Measurements from ENCODE around the gene EXOC3L2. TPM values are rescaled to one million over a fixed set of nuclear protein-coding genes. Genes with fewer than 3 reads are reported as not detected.
"Not testable (repeated sequence)": the region's sequence is repeated elsewhere in the genome, so short reads cannot be mapped to it uniquely, and the experiment has no call there.

Gene EXOC3L2
- total RNA-seq = 1 to 10 TPM; 2.9 to 3.6 TPM
- long read RNA-seq, donor 1, partial matches to known transcripts = 3 of 4 reads
- long read RNA-seq, donor 1, other reads (novel, unspliced or antisense) = 1 of 4 reads
- long read RNA-seq, donor 2, partial matches to known transcripts = 0 of 1 reads
- long read RNA-seq, donor 2, other reads (novel, unspliced or antisense) = 1 of 1 reads

DNA sequence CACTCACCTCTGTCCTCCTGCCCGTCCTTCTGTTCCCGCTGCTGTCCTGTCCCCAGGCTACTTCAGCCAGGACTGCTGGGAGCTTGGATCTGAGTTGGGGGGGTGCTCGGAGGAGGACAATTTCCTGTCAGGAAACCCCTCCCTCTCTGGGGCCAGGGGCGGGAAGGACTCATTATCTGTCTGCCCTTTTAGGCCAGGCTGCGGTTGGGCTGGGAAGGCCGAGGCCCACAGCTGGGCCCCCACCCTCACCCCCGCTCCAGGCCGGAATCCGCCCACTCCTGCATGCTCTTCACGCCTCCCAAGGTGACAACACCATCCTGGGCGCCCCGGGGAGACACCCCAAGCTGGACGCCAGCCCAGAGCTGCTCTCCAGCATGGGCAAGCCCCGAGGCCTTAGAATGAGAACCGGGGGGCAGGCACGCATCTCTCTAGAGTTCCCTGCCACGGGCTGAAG is at the start of gene EXOC3L2:
TSS of gene EXOC3L2 (minus strand) at position 74 of the 454 bp plus-strand sequence. CDS start 6,362 bp downstream, outside the sequence.
- intact Hi-C loops (cut with DNase I) = no loop called here
- no peak for DNase-seq (ENCODE audit: low spot score)

- no peak for DNase-seq (ENCODE audit: low spot score)
- intact Hi-C loops (cut with DNase I) = no loop called here
Measured at GRCh38 chr19:45294291-45295029, 49.3 kb upstream of the EXOC3L2 start.

- intact Hi-C loops (cut with DNase I) = no loop called here
- no peak for DNase-seq (ENCODE audit: low spot score)
Measured at GRCh38 chr19:45293682-45294081, 48.5 kb upstream of the EXOC3L2 start.

GRCh38 chr19:45291834-45292233 is 46.6 kb upstream of the EXOC3L2 start:
- intact Hi-C loops (cut with DNase I) = no loop called here
- no peak for DNase-seq (ENCODE audit: low spot score)

- DNase-seq (ENCODE audit: low spot score) = no peak
- intact Hi-C loops (cut with DNase I) = no loop called here
Measured at GRCh38 chr19:45290381-45290931, 45.2 kb upstream of the EXOC3L2 start.

DNA sequence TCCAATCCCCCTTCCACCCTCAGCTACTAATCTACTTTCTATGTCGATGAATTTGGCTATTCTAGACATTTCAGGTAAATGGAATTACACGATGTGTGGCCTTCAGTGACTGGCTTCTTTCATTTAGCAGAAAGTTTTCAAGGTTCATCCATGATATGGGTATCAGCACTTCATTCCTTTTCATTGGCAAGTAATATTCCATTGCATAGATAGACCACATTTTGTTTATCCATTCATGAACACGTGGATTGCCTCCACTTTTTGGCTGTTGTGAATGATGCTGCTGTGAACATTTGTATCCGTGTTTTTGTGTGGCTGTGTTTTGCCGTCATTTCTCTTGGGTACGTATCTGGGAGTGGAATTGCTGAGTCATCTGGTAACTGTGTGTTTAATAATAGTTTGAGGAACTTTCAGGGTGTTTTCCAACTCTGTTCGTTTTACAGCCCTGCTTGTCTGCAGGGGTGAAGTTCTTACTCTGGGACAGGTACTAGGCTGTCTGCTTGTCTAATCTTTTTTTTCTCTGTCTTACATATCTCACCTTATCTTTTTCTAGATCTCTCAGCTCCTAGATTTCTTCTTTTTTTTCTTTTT is 38.3 kb upstream of the EXOC3L2 start:
- DNase-seq (ENCODE audit: low spot score) = no peak
- intact Hi-C loops (cut with DNase I) = no loop called here

- DNase-seq (ENCODE audit: low spot score) = no peak
- intact Hi-C loops (cut with DNase I) = no loop called here
Measured at GRCh38 chr19:45280471-45280961, 35.3 kb upstream of the EXOC3L2 start.

DNA sequence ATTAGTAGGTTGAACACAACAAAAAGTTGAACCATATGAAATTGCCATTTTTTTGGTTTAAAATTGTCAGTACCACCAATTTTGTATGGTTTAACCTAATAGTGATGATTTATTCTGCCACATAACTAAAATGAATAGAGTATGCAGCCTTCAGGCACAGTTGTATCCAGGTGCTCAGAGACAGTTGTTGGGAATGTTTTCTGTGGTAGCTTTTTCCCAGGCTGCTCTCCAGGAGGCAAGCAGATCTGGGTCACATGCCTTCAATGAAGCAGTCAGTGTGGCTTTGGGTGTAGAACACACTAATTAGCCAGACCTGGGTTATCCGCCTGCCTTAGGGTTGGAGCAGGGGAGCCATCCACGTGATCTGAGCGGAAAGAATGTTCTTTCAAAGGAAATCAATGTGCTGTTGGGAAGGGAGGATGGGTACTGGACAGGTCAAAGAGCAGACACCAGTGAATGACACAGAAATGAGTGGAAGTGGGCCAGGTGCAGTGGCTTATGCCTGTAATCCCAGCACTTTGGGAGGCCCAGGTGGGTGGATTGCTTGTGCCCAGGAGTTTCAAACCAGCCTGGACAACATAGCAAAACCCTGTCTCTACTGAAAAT is 34.5 kb upstream of the EXOC3L2 start:
- intact Hi-C loops (cut with DNase I) = no loop called here

GRCh38 chr19:45278087-45278486 is 32.9 kb upstream of the EXOC3L2 start:
- no peak for DNase-seq (ENCODE audit: low spot score)
- intact Hi-C loops (cut with DNase I) = no loop called here

More for the DNA sequence above, 34.5 kb upstream of the EXOC3L2 start:
- DNase-seq (ENCODE audit: low spot score) = no peak

GRCh38 chr19:45276284-45276687 is 31.1 kb upstream of the EXOC3L2 start:
- intact Hi-C loops (cut with DNase I) = no loop called here
- DNase-seq (ENCODE audit: low spot score) = no peak

DNA sequence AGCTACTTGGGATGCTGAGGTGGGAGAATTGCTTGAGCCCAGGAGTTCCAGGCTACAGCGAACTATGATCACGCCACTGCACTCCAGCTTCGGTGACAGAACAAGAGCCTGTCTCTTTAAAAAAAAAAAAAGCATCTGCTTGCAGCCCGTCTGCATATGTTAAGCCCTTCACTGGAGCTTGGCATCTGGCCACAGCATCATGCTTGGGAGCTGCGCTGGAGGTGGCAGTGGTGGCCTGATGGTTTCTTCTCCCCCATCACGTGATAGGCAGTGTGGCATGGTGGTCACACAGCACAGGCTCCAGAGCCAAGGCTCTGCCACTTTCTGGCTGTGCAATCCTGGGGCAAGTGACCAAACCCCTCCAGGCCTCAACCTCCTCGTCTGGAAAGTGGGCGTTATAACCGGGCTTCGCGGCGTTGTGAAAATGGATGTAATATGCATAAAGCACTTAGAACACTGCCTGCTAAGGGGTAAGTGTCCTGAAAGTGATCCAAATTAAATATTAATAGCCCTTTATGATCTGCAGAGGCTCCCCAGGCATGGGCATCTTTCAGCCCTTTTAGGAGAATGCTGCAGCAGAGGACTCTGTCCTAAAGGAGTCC is 30.3 kb upstream of the EXOC3L2 start:
- no peak for DNase-seq (ENCODE audit: low spot score)
- intact Hi-C loops (cut with DNase I) = no loop called here

DNA sequence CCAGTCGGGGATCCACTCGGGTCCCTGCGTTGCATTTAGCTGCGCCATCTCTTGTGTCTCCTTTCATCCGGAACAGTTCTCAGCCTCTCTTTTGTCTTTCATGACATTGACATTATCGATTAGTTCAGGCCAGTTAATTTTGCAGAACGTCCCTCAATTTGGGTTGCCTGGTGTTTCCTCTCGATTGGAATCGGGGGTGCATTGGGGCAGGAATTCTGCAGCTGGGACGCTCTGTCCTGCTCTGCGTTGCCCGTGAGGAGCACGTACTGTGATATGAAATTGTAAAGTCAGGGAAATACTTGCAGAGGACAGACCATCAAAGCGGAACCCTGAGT is 28.3 kb upstream of the EXOC3L2 start:
- no peak for DNase-seq (ENCODE audit: low spot score)
- intact Hi-C loops (cut with DNase I) = no loop called here

DNA sequence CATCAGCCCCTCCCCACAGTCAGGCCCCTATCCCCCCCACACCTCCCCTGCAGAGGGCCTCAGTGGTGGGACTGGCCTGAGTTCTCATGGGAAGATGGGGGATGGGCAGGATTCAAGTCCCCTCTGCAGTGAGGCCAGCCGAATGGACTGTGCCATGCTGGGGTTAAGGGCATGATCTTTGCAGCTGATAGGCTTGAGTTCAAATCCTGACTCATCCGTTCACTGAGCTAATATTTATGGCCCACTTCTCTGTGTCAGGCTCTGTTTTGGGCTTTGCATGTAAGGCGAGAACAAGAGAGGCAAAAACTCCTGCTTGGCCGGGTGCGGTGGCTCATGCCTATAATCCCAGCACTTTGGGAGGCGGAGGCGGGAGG is 26.5 kb upstream of the EXOC3L2 start:
- intact Hi-C loops (cut with DNase I) = no loop called here
- no peak for DNase-seq (ENCODE audit: low spot score)

GRCh38 chr19:45271098-45271734 is 26.0 kb upstream of the EXOC3L2 start:
- no peak for DNase-seq (ENCODE audit: low spot score)
- intact Hi-C loops (cut with DNase I) = no loop called here

GRCh38 chr19:45269939-45270338 is 24.7 kb upstream of the EXOC3L2 start:
- intact Hi-C loops (cut with DNase I); DNase-seq (ENCODE audit: low spot score): not testable (repeated sequence)

- intact Hi-C loops (cut with DNase I) = no loop called here
- no peak for DNase-seq (ENCODE audit: low spot score)
Measured at GRCh38 chr19:45267296-45267695, 22.1 kb upstream of the EXOC3L2 start.

DNA sequence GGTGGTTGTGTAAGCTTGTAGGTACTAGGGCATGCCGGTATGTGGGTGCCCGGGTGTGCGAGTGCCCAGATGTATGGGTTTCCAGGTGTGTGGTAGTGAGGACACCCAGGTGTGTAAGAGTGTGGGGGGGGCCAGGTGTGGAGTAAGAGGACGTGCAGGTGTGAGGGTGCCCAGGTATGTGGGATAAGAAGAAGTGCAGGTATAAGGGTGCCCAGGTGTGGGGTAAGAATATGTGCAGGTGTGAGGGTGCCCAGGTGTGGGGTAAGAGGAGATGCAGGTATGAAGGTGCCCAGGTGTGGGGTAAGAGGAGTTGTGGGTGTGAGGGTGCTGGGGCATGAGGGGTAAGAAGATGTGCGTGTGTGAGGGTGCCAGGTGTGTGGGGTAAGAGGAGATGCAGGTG is 20.2 kb upstream of the EXOC3L2 start:
- no peak for DNase-seq (ENCODE audit: low spot score)
- intact Hi-C loops (cut with DNase I) = no loop called here

GRCh38 chr19:45264781-45265317 is 19.6 kb upstream of the EXOC3L2 start:
- no peak for DNase-seq (ENCODE audit: low spot score)
- intact Hi-C loops (cut with DNase I) = no loop called here

DNA sequence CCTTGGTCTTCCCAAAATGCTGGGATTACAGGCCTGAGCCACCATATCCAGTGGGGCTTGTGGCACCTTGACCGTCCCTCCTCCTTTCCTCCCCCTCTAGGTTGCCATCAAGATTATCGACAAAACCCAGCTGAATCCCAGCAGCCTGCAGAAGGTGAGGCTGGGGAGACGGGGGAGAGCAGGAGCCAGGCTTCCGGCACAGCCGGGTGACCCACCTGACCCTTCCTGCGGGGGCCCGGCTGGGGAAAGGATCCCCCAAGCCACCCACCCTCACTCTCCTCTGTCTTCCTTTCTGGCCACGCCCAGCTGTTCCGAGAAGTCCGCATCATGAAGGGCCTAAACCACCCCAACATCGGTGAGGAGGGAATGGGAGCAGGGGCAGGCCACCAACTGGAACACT is 17.8 kb upstream of the EXOC3L2 start:
- DNase-seq (ENCODE audit: low spot score) = no peak

More for the DNA sequence above, 17.8 kb upstream of the EXOC3L2 start:
- intact Hi-C loops (cut with DNase I) = no loop called here
